H9 (cell line): ENCODE measurements around the gene SCN7A. TPM values are rescaled to one million over a fixed set of nuclear protein-coding genes. Genes with fewer than 3 reads are reported as not detected.

Experiments used
- DNase-seq: peaks from one replicate; pipeline ENCODE4 v3.0.0-alpha.2; 2017
- H2AFZ ChIP-seq: one replicate; pipeline ENCODE4 v1.6.1; 2013; ENCODE audit warnings: mild to moderate bottlenecking, low read length, control low read depth, moderate library complexity
- H2AK5ac ChIP-seq: 2 replicates; pipeline ENCODE4 v1.6.1; 2013; ENCODE audit warnings: low read length, control low read depth, mixed read lengths; ENCODE audit not compliant: insufficient read length
- H2BK120ac ChIP-seq: one replicate; pipeline ENCODE4 v1.6.1; 2013; ENCODE audit warnings: low read depth, mild to moderate bottlenecking, low read length, control low read depth, inconsistent platforms; ENCODE audit not compliant: poor library complexity, severe bottlenecking
- H2BK12ac ChIP-seq: 2 replicates; pipeline ENCODE4 v1.6.1; 2013; ENCODE audit warnings: low read length, control low read depth, mixed read lengths, low read depth; ENCODE audit not compliant: insufficient read length
- H2BK15ac ChIP-seq: 2 replicates; pipeline ENCODE4 v1.6.1; 2013; ENCODE audit warnings: low read depth, low read length, control low read depth
- H2BK20ac ChIP-seq: one replicate; pipeline ENCODE4 v1.6.1; 2013; ENCODE audit warnings: low read depth, mild to moderate bottlenecking, low read length, control low read depth, inconsistent platforms; ENCODE audit not compliant: poor library complexity, severe bottlenecking
- H2BK5ac ChIP-seq: 2 replicates; pipeline ENCODE4 v1.6.1; 2013; ENCODE audit warnings: low read length, control low read depth, mixed read lengths; ENCODE audit not compliant: insufficient read length
- H3K14ac ChIP-seq: 2 replicates; pipeline ENCODE4 v1.6.1; 2013; ENCODE audit warnings: low read length, control low read depth; ENCODE audit not compliant: insufficient read depth
- H3K18ac ChIP-seq: 2 replicates; pipeline ENCODE4 v1.6.1; 2013; ENCODE audit warnings: low read depth, mild to moderate bottlenecking, mixed read lengths, low read length, control low read depth; ENCODE audit not compliant: insufficient read length
- H3K23ac ChIP-seq: 2 replicates; pipeline ENCODE4 v1.6.1; 2013; ENCODE audit warnings: low read length, control low read depth, mixed read lengths, low read depth; ENCODE audit not compliant: insufficient read length
- H3K23me2 ChIP-seq: 2 replicates; pipeline ENCODE4 v1.6.1; 2013; ENCODE audit warnings: low read depth, mild to moderate bottlenecking, mixed read lengths, low read length, control low read depth; ENCODE audit not compliant: insufficient read length, poor library complexity, severe bottlenecking
- H3K27ac ChIP-seq: 2 replicates; pipeline ENCODE4 v1.5.1; 2013; ENCODE audit warnings: low read length, control low read depth, mixed read lengths, low read depth; ENCODE audit not compliant: insufficient read length
- H3K27me3 ChIP-seq: 2 replicates; pipeline ENCODE4 v1.6.1; 2013; ENCODE audit warnings: low read length, control low read depth, inconsistent platforms; ENCODE audit not compliant: insufficient read depth
- H3K4ac ChIP-seq: 2 replicates; pipeline ENCODE4 v1.6.1; 2013; ENCODE audit warnings: low read depth, mild to moderate bottlenecking, control low read depth, inconsistent platforms, low read length, moderate library complexity
- H3K4me1 ChIP-seq: 2 replicates; pipeline ENCODE4 v1.6.1; 2013; ENCODE audit warnings: low read length, control low read depth, inconsistent platforms; ENCODE audit not compliant: insufficient read depth
- H3K4me2 ChIP-seq: 2 replicates; pipeline ENCODE4 v1.6.1; 2013; ENCODE audit warnings: low read length, control low read depth, mixed read lengths; ENCODE audit not compliant: insufficient read length, insufficient read depth
- H3K56ac ChIP-seq: 2 replicates; pipeline ENCODE4 v1.6.1; 2013; ENCODE audit warnings: low read depth, mild to moderate bottlenecking, mixed read lengths, low read length, control low read depth; ENCODE audit not compliant: insufficient read length
- H3K79me1 ChIP-seq: 2 replicates; pipeline ENCODE4 v1.6.1; 2013; ENCODE audit warnings: low read depth, mild to moderate bottlenecking, moderate library complexity, low read length, control low read depth, inconsistent platforms; ENCODE audit not compliant: insufficient read depth, poor library complexity, severe bottlenecking
- H3K79me2 ChIP-seq: 2 replicates; pipeline ENCODE4 v1.6.1; 2013; ENCODE audit warnings: low read length, control low read depth, inconsistent platforms; ENCODE audit not compliant: insufficient read depth
- H3K9ac ChIP-seq: 2 replicates; pipeline ENCODE4 v1.6.1; 2013; ENCODE audit warnings: low read length, control low read depth, mixed read lengths; ENCODE audit not compliant: insufficient read length; ENCODE audit errors: extremely low read depth
- H3K9me3 ChIP-seq: one replicate; pipeline ENCODE4 v1.6.1; 2013; ENCODE audit warnings: low read depth, low read length, inconsistent platforms; ENCODE audit not compliant: control insufficient read depth
- H3T11ph ChIP-seq: one replicate; pipeline ENCODE4 v1.6.1; 2013; ENCODE audit warnings: mild to moderate bottlenecking, low read length, control low read depth, inconsistent platforms
- H4K20me1 ChIP-seq: one replicate; pipeline ENCODE4 v1.6.1; 2013; ENCODE audit not compliant: control insufficient read depth, insufficient read length, insufficient read depth
- H4K5ac ChIP-seq: 2 replicates; pipeline ENCODE4 v1.6.1; 2013; ENCODE audit warnings: low read depth, mild to moderate bottlenecking, mixed read lengths, low read length, control low read depth; ENCODE audit not compliant: insufficient read length
- H4K8ac ChIP-seq: replicated peaks from 2 replicates; pipeline ENCODE4 v1.6.1; 2013; ENCODE audit warnings: low read length, control low read depth, mixed read lengths, low read depth; ENCODE audit not compliant: insufficient read length
- H4K91ac ChIP-seq: 2 replicates; pipeline ENCODE4 v1.6.1; 2013; ENCODE audit warnings: low read depth, mild to moderate bottlenecking, moderate library complexity, mixed read lengths, low read length, control low read depth; ENCODE audit not compliant: insufficient read length
- H3K27ac Mint-ChIP-seq, 3 experiments: 2 replicates in 2 of 3; 3 replicates in 1 of 3; pipeline ENCODE4 v1.8.0; 2020 to 2021; ENCODE audit warnings: mixed read lengths in 3 of 3, mild to moderate bottlenecking in 1 of 3, moderate library complexity in 1 of 3
- H3K27me3 Mint-ChIP-seq: 2 replicates; pipeline ENCODE4 v1.8.0; 2021; ENCODE audit warnings: low read depth, mild to moderate bottlenecking, moderate library complexity, mixed read lengths
- H3K36me3 Mint-ChIP-seq, 3 experiments: 2 replicates in 2 of 3; 3 replicates in 1 of 3; pipeline ENCODE4 v1.8.0; 2020 to 2021; ENCODE audit warnings: low read depth in 3 of 3, mixed read lengths in 3 of 3; ENCODE audit not compliant: insufficient read depth in 1 of 3
- H3K4me1 Mint-ChIP-seq, 2 experiments: 2 replicates each; pipeline ENCODE4 v1.8.0; 2020; ENCODE audit warnings: mixed read lengths in 2 of 2
- H3K4me3 Mint-ChIP-seq, 2 experiments: 2 replicates in 1 of 2; 3 replicates in 1 of 2; pipeline ENCODE4 v1.8.0; 2020 to 2021; ENCODE audit warnings: mild to moderate bottlenecking in 2 of 2, mixed read lengths in 2 of 2, moderate library complexity in 1 of 2
- H3K9me3 Mint-ChIP-seq, 2 experiments: 2 replicates in 1 of 2; 3 replicates in 1 of 2; pipeline ENCODE4 v1.8.0; 2020; ENCODE audit warnings: mild to moderate bottlenecking in 2 of 2, mixed read lengths in 2 of 2, moderate library complexity in 1 of 2
- WGBS: extraction: QIAGEN DNeasy Blood & Tissue Kit; methylation state at CpG from one replicate; pipeline ENCODE4 v1.1.7; 2013; ENCODE audit warnings: missing lambda C conversion rate, low lambda C conversion rate, mixed read lengths; ENCODE audit not compliant: insufficient read length; ENCODE audit errors: extremely low coverage; 5-methylcytosine and 5-hydroxymethylcytosine counted together
- total RNA-seq: library from RNA; stranded (reverse); gene quantifications from 2 replicates; pipeline ENCODE4 v1.2.1, GENCODE V29; 2021
- TF ChIP-seq, protein P1 (sequence below): fragments of 200-600 bp; sonication (generic); conservative IDR thresholded peaks from 3 replicates; pipeline ENCODE4 v1.8.0; 2021; ENCODE audit warnings: antibody characterized with exemption, mild to moderate bottlenecking

SCN7A gene
- total RNA-seq, 1 experiment from 2014 or later: 0.07 TPM

DNA sequence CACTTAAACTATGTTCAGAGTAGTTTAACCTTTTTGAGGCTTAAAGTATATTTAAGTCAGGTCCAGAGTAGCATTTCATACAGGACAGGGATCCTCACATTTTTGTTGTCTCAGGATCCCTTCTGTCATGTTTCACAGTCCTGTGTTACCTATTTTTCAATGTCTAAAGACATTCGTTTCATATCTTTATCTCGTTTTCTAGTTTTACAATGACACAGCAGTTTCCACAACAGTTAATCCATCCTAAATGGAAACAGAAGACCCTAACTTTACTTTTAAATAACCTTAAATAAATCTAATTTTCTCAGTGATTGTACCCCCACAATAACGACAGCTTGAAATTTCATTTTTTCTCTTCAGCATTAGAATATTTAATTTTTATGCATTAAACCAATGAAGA is 101.0 kb downstream of the SCN7A start:
- Histone ChIP-seq H4K20me1 (no peaks in the 10 kb centered on the region), H4K91ac (no peak overlapping the region), H3K4me1 (no peaks in the 10 kb centered on the region), H3K79me2 (no peaks in the 10 kb centered on the region), H2AFZ (no peak overlapping the region), H3K18ac (no peak overlapping the region), H3K27ac (no peak overlapping the region), H2AK5ac (no peak overlapping the region), H3K23me2 (no peaks in the 10 kb centered on the region), H3K27me3 (no peaks in the 10 kb centered on the region), H2BK20ac (no peak overlapping the region), H3K9ac (no peak overlapping the region), H3K79me1 (no peaks in the 10 kb centered on the region), H3K14ac (no peak overlapping the region), H3K4ac (no peak overlapping the region), H2BK12ac (no peak overlapping the region), H2BK5ac (no peak overlapping the region), H3T11ph (no peak overlapping the region), H2BK120ac (no peak overlapping the region), H3K56ac (no peak overlapping the region), H3K4me2 (no peak overlapping the region), H4K8ac (no peak overlapping the region), H3K9me3 (no peaks in the 10 kb centered on the region), H2BK15ac (no peak overlapping the region), H4K5ac (no peak overlapping the region), H3K23ac (no peak overlapping the region)
- no peaks in the 10 kb centered on the region for H3K9me3 Mint-ChIP-seq
- H3K4me3 Mint-ChIP-seq: no peak overlapping the region
- no peak overlapping the region for H3K27ac Mint-ChIP-seq
- TF ChIP-seq, protein P1, sequence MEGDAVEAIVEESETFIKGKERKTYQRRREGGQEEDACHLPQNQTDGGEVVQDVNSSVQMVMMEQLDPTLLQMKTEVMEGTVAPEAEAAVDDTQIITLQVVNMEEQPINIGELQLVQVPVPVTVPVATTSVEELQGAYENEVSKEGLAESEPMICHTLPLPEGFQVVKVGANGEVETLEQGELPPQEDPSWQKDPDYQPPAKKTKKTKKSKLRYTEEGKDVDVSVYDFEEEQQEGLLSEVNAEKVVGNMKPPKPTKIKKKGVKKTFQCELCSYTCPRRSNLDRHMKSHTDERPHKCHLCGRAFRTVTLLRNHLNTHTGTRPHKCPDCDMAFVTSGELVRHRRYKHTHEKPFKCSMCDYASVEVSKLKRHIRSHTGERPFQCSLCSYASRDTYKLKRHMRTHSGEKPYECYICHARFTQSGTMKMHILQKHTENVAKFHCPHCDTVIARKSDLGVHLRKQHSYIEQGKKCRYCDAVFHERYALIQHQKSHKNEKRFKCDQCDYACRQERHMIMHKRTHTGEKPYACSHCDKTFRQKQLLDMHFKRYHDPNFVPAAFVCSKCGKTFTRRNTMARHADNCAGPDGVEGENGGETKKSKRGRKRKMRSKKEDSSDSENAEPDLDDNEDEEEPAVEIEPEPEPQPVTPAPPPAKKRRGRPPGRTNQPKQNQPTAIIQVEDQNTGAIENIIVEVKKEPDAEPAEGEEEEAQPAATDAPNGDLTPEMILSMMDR: no peak
- no peaks in the 10 kb centered on the region for H3K27me3 Mint-ChIP-seq
- DNase-seq: no peak
- no peaks in the 10 kb centered on the region for H3K4me1 Mint-ChIP-seq
- no peaks in the 10 kb centered on the region for H3K36me3 Mint-ChIP-seq
- WGBS: 100% methylated on average over 1 of the region's 3 CpGs
